ENCODE results near the gene BRD4.
A peak's percentile ranks its signal among the peaks of the same experiment; 100 is the strongest.

The BRD4 gene

GRCh38 chr19:15313649-15314279 is 18.6 kb downstream of the BRD4 start:
- no peaks in the 10 kb centered on the region; the same call in 1 of the 2 replicates for H3K36me3 ChIP-seq (ENCODE audit: insufficient read depth, low read length)
- no peaks in the 10 kb centered on the region for H3K9me3 ChIP-seq (ENCODE audit: low read depth, low read length)
- H3K27ac ChIP-seq: no peak overlapping the region
- no peak overlapping the region for H3K4me3 ChIP-seq
- no peak overlapping the region for H3K9ac ChIP-seq (ENCODE audit: insufficient read length)
- DNase-seq (ENCODE audit: low read depth, low spot score): no peak
- TF ChIP-seq FOXP2 (optimal IDR thresholded peaks at IDR 0.05; ENCODE audit: control extremely low read depth, extremely low read length, insufficient read depth): no peak
- no peak for TF ChIP-seq POLR2AphosphoS5 (IDR thresholded peaks at IDR 0.05; ENCODE audit: borderline replicate concordance, low read depth, low read length)
- no peak for TF ChIP-seq EZH2 (IDR thresholded peaks at IDR 0.05)

GRCh38 chr19:15307169-15307568 is 25.2 kb downstream of the BRD4 start:
- TF ChIP-seq FOXP2 (optimal IDR thresholded peaks at IDR 0.05; ENCODE audit: control extremely low read depth, extremely low read length, insufficient read depth) (no peak), EZH2 (IDR thresholded peaks at IDR 0.05) (no peak), POLR2AphosphoS5 (IDR thresholded peaks at IDR 0.05; ENCODE audit: borderline replicate concordance, low read depth, low read length) (no peak)
- Histone ChIP-seq H3K9ac (ENCODE audit: insufficient read length) (no peak overlapping the region), H3K27ac (no peak overlapping the region), H3K9me3 (ENCODE audit: low read depth, low read length) (no peaks in the 10 kb centered on the region), H3K36me3 (ENCODE audit: insufficient read depth, low read length) (peaks cover 11% of the 10 kb centered on the region; the same call in 1 of the 2 replicates), H3K4me3 (no peak overlapping the region)
- DNase-seq (ENCODE audit: low read depth, low spot score): no peak

GRCh38 chr19:15305582-15306334 is 26.6 kb downstream of the BRD4 start:
- Histone ChIP-seq H3K36me3 (ENCODE audit: insufficient read depth, low read length) (peaks cover 11% of the 10 kb centered on the region; the same call in 1 of the 2 replicates), H3K4me3 (no peak overlapping the region), H3K9me3 (ENCODE audit: low read depth, low read length) (no peaks in the 10 kb centered on the region), H3K27ac (no peak overlapping the region), H3K9ac (ENCODE audit: insufficient read length) (no peak overlapping the region)
- TF ChIP-seq FOXP2 (optimal IDR thresholded peaks at IDR 0.05; ENCODE audit: control extremely low read depth, extremely low read length, insufficient read depth) (no peak), EZH2 (IDR thresholded peaks at IDR 0.05) (no peak), POLR2AphosphoS5 (IDR thresholded peaks at IDR 0.05; ENCODE audit: borderline replicate concordance, low read depth, low read length) (no peak)
- no peak for DNase-seq (ENCODE audit: low read depth, low spot score)

GRCh38 chr19:15304140-15304705 is 28.1 kb downstream of the BRD4 start:
- peak overlapping the region; percentile 33 for H3K9ac ChIP-seq (ENCODE audit: insufficient read length)
- DNase-seq (ENCODE audit: low read depth, low spot score): no peak
- no peaks in the 10 kb centered on the region for H3K9me3 ChIP-seq (ENCODE audit: low read depth, low read length)
- peak overlapping the region; percentile 20 for H3K4me3 ChIP-seq
- peak overlapping the region; percentile 77 for H3K27ac ChIP-seq
- TF ChIP-seq FOXP2 (optimal IDR thresholded peaks at IDR 0.05; ENCODE audit: control extremely low read depth, extremely low read length, insufficient read depth): no peak
- no peak for TF ChIP-seq EZH2 (IDR thresholded peaks at IDR 0.05)
- TF ChIP-seq POLR2AphosphoS5 (IDR thresholded peaks at IDR 0.05; ENCODE audit: borderline replicate concordance, low read depth, low read length): no peak
- peaks cover 11% of the 10 kb centered on the region; the same call in 1 of the 2 replicates for H3K36me3 ChIP-seq (ENCODE audit: insufficient read depth, low read length)

- Histone ChIP-seq H3K9ac (ENCODE audit: insufficient read length) (no peak overlapping the region), H3K36me3 (ENCODE audit: insufficient read depth, low read length) (peaks cover 11% of the 10 kb centered on the region; the same call in 1 of the 2 replicates), H3K27ac (peak overlapping the region; percentile 77; the same call in 1 of the 2 replicates), H3K4me3 (no peak overlapping the region), H3K9me3 (ENCODE audit: low read depth, low read length) (no peaks in the 10 kb centered on the region)
- no peak for TF ChIP-seq POLR2AphosphoS5 (IDR thresholded peaks at IDR 0.05; ENCODE audit: borderline replicate concordance, low read depth, low read length)
- no peak for TF ChIP-seq EZH2 (IDR thresholded peaks at IDR 0.05)
- TF ChIP-seq FOXP2 (optimal IDR thresholded peaks at IDR 0.05; ENCODE audit: control extremely low read depth, extremely low read length, insufficient read depth): no peak
- DNase-seq (ENCODE audit: low read depth, low spot score): no peak
Observed at GRCh38 chr19:15303105-15303780, 29.1 kb downstream of the BRD4 start.

GRCh38 chr19:15300533-15301197 is 31.7 kb downstream of the BRD4 start:
- Histone ChIP-seq H3K27ac (peak overlapping the region; percentile 71), H3K4me3 (no peak overlapping the region), H3K36me3 (ENCODE audit: insufficient read depth, low read length) (peaks cover 18% of the 10 kb centered on the region), H3K9ac (ENCODE audit: insufficient read length) (no peak overlapping the region), H3K9me3 (ENCODE audit: low read depth, low read length) (no peaks in the 10 kb centered on the region)
- no peak for DNase-seq (ENCODE audit: low read depth, low spot score)
- TF ChIP-seq FOXP2 (optimal IDR thresholded peaks at IDR 0.05; ENCODE audit: control extremely low read depth, extremely low read length, insufficient read depth) (no peak), EZH2 (IDR thresholded peaks at IDR 0.05) (no peak), POLR2AphosphoS5 (IDR thresholded peaks at IDR 0.05; ENCODE audit: borderline replicate concordance, low read depth, low read length) (no peak)

- Histone ChIP-seq H3K4me3 (no peak overlapping the region), H3K27ac (peak overlapping the region; percentile 71), H3K36me3 (ENCODE audit: insufficient read depth, low read length) (peaks cover 18% of the 10 kb centered on the region), H3K9ac (ENCODE audit: insufficient read length) (peak overlapping the region; percentile 13), H3K9me3 (ENCODE audit: low read depth, low read length) (no peaks in the 10 kb centered on the region)
- no peak for DNase-seq (ENCODE audit: low read depth, low spot score)
- TF ChIP-seq EZH2 (IDR thresholded peaks at IDR 0.05): no peak
- TF ChIP-seq FOXP2 (optimal IDR thresholded peaks at IDR 0.05; ENCODE audit: control extremely low read depth, extremely low read length, insufficient read depth): no peak
- no peak for TF ChIP-seq POLR2AphosphoS5 (IDR thresholded peaks at IDR 0.05; ENCODE audit: borderline replicate concordance, low read depth, low read length)
Observed at GRCh38 chr19:15299568-15300409, 32.5 kb downstream of the BRD4 start.
